Measurements from ENCODE around the gene FAM13A.

Gene FAM13A

DNA sequence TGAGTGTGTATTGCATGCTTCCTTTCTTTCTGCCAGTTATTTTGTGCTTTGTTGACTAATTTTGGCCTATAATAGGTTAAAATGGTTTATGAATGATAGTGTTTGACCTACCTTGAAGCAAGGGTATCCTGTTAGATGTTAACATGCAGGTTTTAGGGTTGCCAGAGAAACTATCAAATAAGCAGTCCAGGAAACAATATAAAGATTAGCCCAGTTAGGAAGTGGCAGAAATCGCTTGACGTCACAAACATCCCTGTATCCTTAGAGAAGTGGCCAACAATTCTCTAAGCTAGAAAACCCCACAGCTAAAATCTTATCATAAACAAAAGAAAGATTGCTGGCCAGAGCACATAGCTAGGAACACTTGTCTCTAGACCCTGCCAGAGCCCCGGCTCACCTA is 363.2 kb downstream of the FAM13A start:
- in situ Hi-C loops (cut with MboI; ENCODE audit: low sequenced_read_pairs), result no loop called here

DNA sequence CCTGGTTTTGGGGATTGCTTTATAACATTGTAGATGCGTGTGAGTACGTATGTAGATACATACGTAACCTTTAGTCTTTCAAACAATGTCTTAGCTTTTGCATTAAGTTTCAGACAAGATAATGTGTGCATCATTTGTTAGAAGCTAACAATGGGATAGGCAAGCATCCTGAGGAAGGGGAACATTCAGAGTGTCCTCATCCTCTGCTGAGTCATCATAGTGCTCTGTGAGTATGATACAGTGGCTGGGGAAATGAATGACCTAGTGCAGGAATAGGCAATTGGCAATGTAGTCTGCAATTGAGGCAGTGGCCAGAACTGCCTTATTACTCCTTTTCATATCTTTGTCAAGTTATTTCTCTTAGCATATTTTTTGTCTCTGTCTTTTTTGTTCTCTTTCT is 366.6 kb downstream of the FAM13A start:
- in situ Hi-C loops (cut with MboI; ENCODE audit: low sequenced_read_pairs), result no loop called here

DNA sequence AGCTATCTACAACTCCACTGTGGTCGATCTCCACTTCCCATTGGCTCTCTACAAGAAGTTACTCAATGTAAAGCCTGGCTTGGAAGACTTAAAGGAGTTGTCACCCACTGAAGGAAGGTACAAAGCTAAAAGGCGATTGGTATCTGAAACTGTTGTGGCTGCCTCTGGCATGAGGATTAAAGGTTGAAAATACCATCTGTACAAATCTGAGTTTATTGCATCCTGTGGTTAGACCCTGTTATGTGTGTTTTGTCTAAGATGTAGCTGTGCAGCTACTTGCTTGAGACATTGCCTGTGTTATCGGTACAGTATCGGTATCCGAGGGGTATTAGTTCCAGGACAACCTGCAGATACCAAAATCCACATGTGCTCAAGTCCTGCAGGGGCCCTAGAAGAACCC is 375.8 kb downstream of the FAM13A start:
- in situ Hi-C loops (cut with MboI; ENCODE audit: low sequenced_read_pairs), result no loop called here

Data from hTERT RPE-1 (cell line).